ENCODE data around the gene GALNT8.
"Not testable (repeated sequence)": the region's sequence is repeated elsewhere in the genome, so short reads cannot be mapped to it uniquely, and the experiment has no call there.

Gene GALNT8

GRCh38 chr12:4719821-4720636 is at the start of gene GALNT8:
Gene GALNT8 (plus strand): TSS chr12:4720400. CDS start chr12:4720678, 278 bp downstream.
- DNase-seq (ENCODE audit: low spot score), result no peak

- no peak for DNase-seq (ENCODE audit: low spot score)
Measured at GRCh38 chr12:4679711-4680110, 40.5 kb upstream of the GALNT8 start.

GRCh38 chr12:4681732-4682131 is 38.5 kb upstream of the GALNT8 start:
- DNase-seq (ENCODE audit: low spot score), result no peak

- no peak for DNase-seq (ENCODE audit: low spot score)
Measured at GRCh38 chr12:4685317-4685716, 34.9 kb upstream of the GALNT8 start.

- no peak for DNase-seq (ENCODE audit: low spot score)
Measured at GRCh38 chr12:4690760-4691159, 29.4 kb upstream of the GALNT8 start.

GRCh38 chr12:4700621-4701026 is 19.6 kb upstream of the GALNT8 start:
- DNase-seq (ENCODE audit: low spot score), result no peak

GRCh38 chr12:4701395-4702190 is 18.6 kb upstream of the GALNT8 start:
- DNase-seq (ENCODE audit: low spot score), result peak; percentile 19

- no peak for DNase-seq (ENCODE audit: low spot score)
Measured at GRCh38 chr12:4703676-4704075, 16.5 kb upstream of the GALNT8 start.

- DNase-seq (ENCODE audit: low spot score), result no peak
Measured at GRCh38 chr12:4705824-4706223, 14.4 kb upstream of the GALNT8 start.

- DNase-seq (ENCODE audit: low spot score), result no peak
Measured at GRCh38 chr12:4707306-4707705, 12.9 kb upstream of the GALNT8 start.

- no peak for DNase-seq (ENCODE audit: low spot score)
Measured at GRCh38 chr12:4710113-4710512, 10.1 kb upstream of the GALNT8 start.

GRCh38 chr12:4714879-4715278 is 5.3 kb upstream of the GALNT8 start:
- no peak for DNase-seq (ENCODE audit: low spot score)

GRCh38 chr12:4717806-4718205 is 2.4 kb upstream of the GALNT8 start:
- DNase-seq (ENCODE audit: low spot score), result no peak

- DNase-seq (ENCODE audit: low spot score), result no peak
Measured at GRCh38 chr12:4720637-4720995, 416 bp downstream of the GALNT8 start.

GRCh38 chr12:4721587-4721986 is 1.4 kb downstream of the GALNT8 start:
- not testable (repeated sequence) for DNase-seq (ENCODE audit: low spot score)

- DNase-seq (ENCODE audit: low spot score), result no peak
Measured at GRCh38 chr12:4723226-4723625, 3.0 kb downstream of the GALNT8 start.

- no peak for DNase-seq (ENCODE audit: low spot score)
Measured at GRCh38 chr12:4725057-4725456, 4.9 kb downstream of the GALNT8 start.

GRCh38 chr12:4734625-4735340 is 14.6 kb downstream of the GALNT8 start:
- no peak for DNase-seq (ENCODE audit: low spot score)

GRCh38 chr12:4736091-4736490 is 15.9 kb downstream of the GALNT8 start:
- no peak for DNase-seq (ENCODE audit: low spot score)

- DNase-seq (ENCODE audit: low spot score), result no peak
Measured at GRCh38 chr12:4738541-4738940, 18.3 kb downstream of the GALNT8 start.

GRCh38 chr12:4742416-4742970 is 22.3 kb downstream of the GALNT8 start:
- DNase-seq (ENCODE audit: low spot score), result no peak

GRCh38 chr12:4743046-4743445 is 22.8 kb downstream of the GALNT8 start:
- DNase-seq (ENCODE audit: low spot score), result no peak

All from GM03348 (cell line).